Heart left ventricle (tissue), 16 donors: ENCODE data around the gene ATP8A1. TPM values are rescaled to one million over a fixed set of nuclear protein-coding genes. Genes with fewer than 3 reads are reported as not detected.

Experiments
- ATAC-seq, 4 donors: fragments of 200-7000 bp; cut with Tn5 transposase; one replicate each; pipeline ENCODE4 v1.9.1; 2020 to 2022; ENCODE audit warnings: moderate library complexity in 4 of 4, mild to moderate bottlenecking in 3 of 4, moderate number of reproducible peaks in 1 of 4
- DNase-seq, 5 donors: peaks; one replicate each; pipeline ENCODE4 v3.0.0-alpha.2; 2020
- H3K27ac ChIP-seq, 12 donors: fragments of 200-600 bp; sonication (generic) in 4 of 12; one replicate each; pipeline versions ENCODE4 v1.5.0 to v1.8.0; 2016 to 2022; ENCODE audit warnings: mild to moderate bottlenecking in 2 of 12
- H3K27me3 ChIP-seq, 9 donors: fragments of 200-600 bp; sonication (generic) in 2 of 9; one replicate each; pipeline versions ENCODE4 v1.5.1 to v1.8.0; 2016 to 2022; ENCODE audit warnings: mild to moderate bottlenecking in 3 of 9
- H3K36me3 ChIP-seq, 9 donors: fragments of 200-600 bp; sonication (generic) in 2 of 9; one replicate each; pipeline versions ENCODE4 v1.5.0 to v1.8.0; 2018 to 2022; ENCODE audit warnings: mild to moderate bottlenecking in 2 of 9
- H3K4me1 ChIP-seq, 12 donors: fragments of 200-600 bp; sonication (generic) in 4 of 12; one replicate each; pipeline versions ENCODE4 v1.5.0 to v1.8.0; 2016 to 2022; ENCODE audit warnings: mild to moderate bottlenecking in 3 of 12
- H3K4me3 ChIP-seq, 12 donors: fragments of 200-600 bp; sonication (generic) in 4 of 12; one replicate each; pipeline versions ENCODE4 v1.5.0 to v1.8.0; 2017 to 2022; ENCODE audit warnings: mild to moderate bottlenecking in 9 of 12, moderate library complexity in 4 of 12
- H3K9me3 ChIP-seq, 12 donors: fragments of 200-600 bp; sonication (generic) in 4 of 12; one replicate each; pipeline versions ENCODE4 v1.5.0 to v1.8.0; 2016 to 2022; ENCODE audit warnings: mild to moderate bottlenecking in 1 of 12
- CTCF ChIP-seq, 12 donors: fragments of 200-600 bp; sonication (generic) in 4 of 12; IDR thresholded peaks; one replicate each; pipeline versions ENCODE4 v1.5.0 to v1.8.0; 2018 to 2022; ENCODE audit warnings: antibody characterized with exemption in 12 of 12, mild to moderate bottlenecking in 5 of 12
- POLR2A ChIP-seq, 2 donors: fragments of 450-650 bp; IDR thresholded peaks; one replicate each; pipeline ENCODE4 v1.6.1; 2017; ENCODE audit warnings: antibody characterized with exemption in 2 of 2, mild to moderate bottlenecking in 2 of 2, moderate library complexity in 2 of 2
- WGBS, 4 donors: extraction: QIAGEN DNeasy Blood & Tissue Kit in 2 of 4; methylation state at CpG; one replicate each; pipeline versions ENCODE4 v1.1.5 to v1.1.7; 2013 to 2018; 5-methylcytosine and 5-hydroxymethylcytosine counted together
- intact Hi-C, 10 donors: fragments of 100-400 bp; cut with DNase I; formaldehyde crosslinking; loops; one replicate each; pipeline versions ENCODE4 v1.11.1 to v1.14.2; 2022
- polyA plus RNA-seq, 2 donors: library from polyadenylated mRNA; stranded (reverse); fragments of 200-250 nt; gene quantifications; one replicate each; pipeline ENCODE4 v1.2.3, GENCODE V29; 2013
- total RNA-seq, 9 donors: library from RNA; depleted of rRNA in 2 of 9; stranded (reverse); fragments of >200 nt in 2 of 9; fragmentation: NEBNext Ultra II Directional in 3 of 9; extraction: Animal tissue kit (Norgen Biotek cat#: 25700) in 3 of 9; gene quantifications; one replicate each; pipeline versions ENCODE4 v1.1.0 to v1.2.4, GENCODE V29; 2016 to 2023
- donor health status: ischemic (EF 13 %, LVEDD 7.1; RV severe dilation, severe dysfunction).
- donor health status: healthy with polysubstance abuse.
- donor health status: DM: no; HTN: yes; CAD: no.
- donor health status: DM: no; HTN: no; CAD: no.
- donor health status: ischemic (EF 25% LVEDD 6.9; RV normal size, moderate dysfunction).
- donor health status: ischemic (EF 25% LVEDD 5.7; RV mildly dilated, moderate dysfunction).
- donor health status: healthy.
- donor health status: DM: yes; HTN: yes; CAD: no.
- donor health status: ischemic (EF 35%, LVEDD 5.7; RV mildly dilated, moderate dysfunction).
- donor health status: nonischemic (EF 11% LVEDD 7.7; RV severe dilation, severe dysfunction).
- donor health status: DM: yes; HTN: yes; CAD: no.
- donor health status: PGD.
- donor health status: ischemic (EF 29% LVEDD 5.4; RV normal size, mild dysfunction).
- donor health status: nonischemic (EF 23%, LVEDD 6.1; RV moderate dilation, normal function).

Gene ATP8A1
- total and polyA plus RNA-seq, 11 donors, result 4.6 to 29.7 (median 16.2) TPM

GRCh38 chr4:42452823-42453222 lies 204.1 kb downstream of the ATP8A1 start:
- H3K4me3 ChIP-seq, result no peak overlapping the region
- intact Hi-C loops, result no loop called here
- H3K4me1 ChIP-seq, result peaks cover 0 to 5% (median 0%) of the 10 kb centered on the region in 12 donors
- no peak for ATAC-seq
- H3K27ac ChIP-seq, result no peak overlapping the region
- no peaks in the 10 kb centered on the region for H3K27me3 ChIP-seq
- TF ChIP-seq CTCF (IDR thresholded peaks at IDR 0.05), result no peak
- no peak for TF ChIP-seq POLR2A (IDR thresholded peaks at IDR 0.05)
- H3K36me3 ChIP-seq, result peaks cover 0 to 25% (median 10%) of the 10 kb centered on the region in 9 donors
- WGBS, 4 donors, result 87 to 91% (median 89%) methylated on average over 3 of the region's 3 CpGs
- DNase-seq, result no peak
- peaks cover 0 to 4% (median 0%) of the 10 kb centered on the region in 12 donors for H3K9me3 ChIP-seq

- H3K4me3 ChIP-seq, result no peak overlapping the region
- H3K36me3 ChIP-seq, result peaks cover 0 to 44% (median 35%) of the 10 kb centered on the region in 9 donors
- intact Hi-C loops, result no loop called here
- ATAC-seq (no peak), DNase-seq (no peak)
- WGBS, 4 donors, result 59 to 70% (median 66%) methylated on average over 5 of the region's 5 CpGs
- H3K27ac ChIP-seq, result no peak overlapping the region
- TF ChIP-seq POLR2A (IDR thresholded peaks at IDR 0.05) (no peak), CTCF (IDR thresholded peaks at IDR 0.05) (no peak)
- no peaks in the 10 kb centered on the region for H3K27me3 ChIP-seq
- H3K4me1 ChIP-seq, result peaks cover 0 to 4% (median 0%) of the 10 kb centered on the region in 12 donors
- peaks cover 0 to 4% (median 0%) of the 10 kb centered on the region in 12 donors for H3K9me3 ChIP-seq
Observed at GRCh38 chr4:42446823-42447222, 210.1 kb downstream of the ATP8A1 start.

- DNase-seq (no peak), ATAC-seq (no peak)
- TF ChIP-seq CTCF (IDR thresholded peaks at IDR 0.05), result no peak
- TF ChIP-seq POLR2A (IDR thresholded peaks at IDR 0.05), result no peak
- Histone ChIP-seq H3K36me3 (peaks cover 0 to 36% (median 25%) of the 10 kb centered on the region in 9 donors), H3K9me3 (peaks cover 0 to 3% (median 0%) of the 10 kb centered on the region in 12 donors), H3K27me3 (no peaks in the 10 kb centered on the region), H3K4me1 (no peaks in the 10 kb centered on the region), H3K4me3 (no peak overlapping the region), H3K27ac (no peak overlapping the region)
- intact Hi-C loops, result no loop called here
- 89 to 94% (median 91%) methylated on average over 5 of the region's 5 CpGs for WGBS, 4 donors
Observed at GRCh38 chr4:42445038-42445437, 211.9 kb downstream of the ATP8A1 start.

- H3K27me3 ChIP-seq, result no peaks in the 10 kb centered on the region
- H3K27ac ChIP-seq, result no peak overlapping the region
- TF ChIP-seq POLR2A (IDR thresholded peaks at IDR 0.05) (no peak), CTCF (IDR thresholded peaks at IDR 0.05) (no peak)
- no peak overlapping the region for H3K4me3 ChIP-seq
- H3K9me3 ChIP-seq, result no peaks in the 10 kb centered on the region
- ATAC-seq (no peak), DNase-seq (no peak)
- H3K36me3 ChIP-seq, result peaks cover 0 to 39% (median 17%) of the 10 kb centered on the region in 9 donors
- intact Hi-C loops, result no loop called here
- H3K4me1 ChIP-seq, result no peaks in the 10 kb centered on the region
- WGBS, 4 donors, result 49 to 81% (median 63%) methylated on average over 2 of the region's 2 CpGs
Observed at GRCh38 chr4:42442601-42443000, 214.3 kb downstream of the ATP8A1 start.
